Astrocyte (in vitro differentiated cells and primary cell): Measurements from ENCODE around the gene KCNB1. TPM values are rescaled to one million over a fixed set of nuclear protein-coding genes. Genes with fewer than 3 reads are reported as not detected.

Experiments
- DNase-seq: peaks from one replicate; pipeline ENCODE4 v3.0.0-alpha.2; 2010; ENCODE audit warnings: low read depth
- FAIRE-seq: peaks from 2 replicates; lab custom pipeline; 2011; peaks lifted over from hg19 to GRCh38; lab: Jason Lieb, UNC
- H2AFZ ChIP-seq: 2 replicates; pipeline ENCODE4 v1.6.0; 2012; ENCODE audit warnings: low read depth, low read length, inconsistent platforms
- H3K27ac ChIP-seq: 2 replicates; pipeline ENCODE4 v1.5.1; 2011; ENCODE audit warnings: low read depth, low read length, inconsistent platforms
- H3K27me3 ChIP-seq: 2 replicates; pipeline ENCODE4 v1.6.0; 2011; ENCODE audit warnings: low read length, inconsistent platforms; ENCODE audit not compliant: insufficient read depth
- H3K36me3 ChIP-seq: 2 replicates; pipeline ENCODE4 v1.5.1; 2011; ENCODE audit warnings: low read length, inconsistent platforms; ENCODE audit not compliant: insufficient read depth
- H3K4me1 ChIP-seq: 2 replicates; pipeline ENCODE4 v1.5.1; 2011; ENCODE audit warnings: low read length, inconsistent platforms; ENCODE audit not compliant: insufficient read depth
- H3K4me2 ChIP-seq: 2 replicates; pipeline ENCODE4 v1.6.0; 2012; ENCODE audit warnings: low read length, inconsistent platforms
- H3K4me3 ChIP-seq: 2 replicates; pipeline ENCODE4 v1.5.1; 2011; ENCODE audit warnings: low read depth, mild to moderate bottlenecking, low read length, inconsistent platforms; ENCODE audit not compliant: insufficient read depth
- H3K79me2 ChIP-seq: 2 replicates; pipeline ENCODE4 v1.6.0; 2012; ENCODE audit warnings: mild to moderate bottlenecking, low read length, inconsistent platforms; ENCODE audit not compliant: insufficient read depth
- H3K9ac ChIP-seq: 2 replicates; pipeline ENCODE4 v1.6.0; 2012; ENCODE audit warnings: mild to moderate bottlenecking, low read length, inconsistent platforms
- H3K9me3 ChIP-seq: 2 replicates; pipeline ENCODE4 v1.5.1; 2012; ENCODE audit warnings: low read depth, mild to moderate bottlenecking, low read length, inconsistent platforms; ENCODE audit not compliant: insufficient read depth
- H4K20me1 ChIP-seq: 2 replicates; pipeline ENCODE4 v1.6.0; 2012; ENCODE audit warnings: low read length, inconsistent platforms; ENCODE audit not compliant: insufficient read depth
- H3K27ac Mint-ChIP-seq: one replicate; pipeline ENCODE4 v1.8.0; 2021; ENCODE audit warnings: mild to moderate bottlenecking, mixed read lengths; ENCODE audit not compliant: unreplicated experiment
- H3K27me3 Mint-ChIP-seq: one replicate; pipeline ENCODE4 v1.8.0; 2021; ENCODE audit warnings: low read depth, mixed read lengths; ENCODE audit not compliant: unreplicated experiment
- H3K36me3 Mint-ChIP-seq: one replicate; pipeline ENCODE4 v1.8.0; 2021; ENCODE audit warnings: low read depth, mixed read lengths; ENCODE audit not compliant: unreplicated experiment
- H3K4me1 Mint-ChIP-seq: one replicate; pipeline ENCODE4 v1.8.0; 2021; ENCODE audit warnings: low read depth, mixed read lengths; ENCODE audit not compliant: unreplicated experiment
- H3K4me3 Mint-ChIP-seq: one replicate; pipeline ENCODE4 v1.8.0; 2021; ENCODE audit warnings: mild to moderate bottlenecking, moderate library complexity, mixed read lengths; ENCODE audit not compliant: unreplicated experiment
- H3K9me3 Mint-ChIP-seq: one replicate; pipeline ENCODE4 v1.8.0; 2021; ENCODE audit warnings: mild to moderate bottlenecking, mixed read lengths; ENCODE audit not compliant: unreplicated experiment
- CTCF ChIP-seq: IDR thresholded peaks from 2 replicates; pipeline ENCODE4 v1.5.1; 2011; ENCODE audit warnings: low read depth, mild to moderate bottlenecking, inconsistent platforms, low read length, moderate library complexity; ENCODE audit not compliant: insufficient read depth
- EZH2 ChIP-seq: IDR thresholded peaks from 2 replicates; pipeline ENCODE4 v1.6.1; 2012; ENCODE audit warnings: mild to moderate bottlenecking, low read length, inconsistent platforms; ENCODE audit not compliant: insufficient read depth
- total RNA-seq: library from RNA; stranded (reverse); gene quantifications from 2 replicates; pipeline ENCODE4 v1.2.1, GENCODE V29; 2021

The KCNB1 gene
- total RNA-seq, 1 donor from 2014 or later = 0.48 TPM

DNA sequence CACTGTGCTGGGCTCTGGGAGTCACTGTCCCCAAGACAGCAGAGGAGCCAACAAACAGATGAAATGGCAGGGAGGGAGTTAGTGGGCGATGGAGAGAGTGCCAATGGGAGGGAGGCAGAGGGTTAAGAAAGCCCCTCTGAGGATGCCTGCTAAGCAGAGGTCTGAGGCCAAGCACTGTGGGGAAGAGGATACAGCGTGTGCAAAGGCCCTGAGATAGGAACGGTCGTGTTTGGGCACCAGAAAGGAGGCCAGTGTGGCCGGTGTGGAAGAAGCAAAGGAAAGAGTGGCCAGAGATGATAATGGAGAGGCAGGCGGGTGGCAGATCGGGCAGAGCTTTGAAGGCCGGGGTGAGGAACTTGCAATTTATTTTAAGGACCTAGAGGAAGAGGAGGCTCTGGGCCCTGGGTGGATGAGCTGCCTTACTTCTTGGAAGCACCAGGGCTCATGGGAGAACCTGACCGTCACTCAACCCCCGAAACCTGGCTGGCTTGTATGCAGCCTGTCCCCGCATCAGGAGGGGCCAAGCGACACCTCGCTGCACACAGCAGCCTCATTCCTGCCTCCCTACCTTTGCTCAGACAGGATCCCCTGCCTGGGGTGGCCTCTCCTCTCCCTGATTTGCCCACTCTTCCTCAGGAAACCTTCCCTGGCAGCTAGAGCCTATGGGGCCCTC lies 73.0 kb downstream of the KCNB1 start:
- no peaks in the 10 kb centered on the region for H4K20me1 ChIP-seq
- no peak overlapping the region for H3K9ac ChIP-seq
- DNase-seq (no peak), FAIRE-seq (no peak)
- no peaks in the 10 kb centered on the region for H3K9me3 ChIP-seq
- peaks cover 61% of the 10 kb centered on the region for H3K27me3 Mint-ChIP-seq
- TF ChIP-seq EZH2 (no peak), CTCF (no peak)
- no peak overlapping the region for H2AFZ ChIP-seq
- H3K4me1 Mint-ChIP-seq = no peaks in the 10 kb centered on the region
- no peak overlapping the region for H3K27ac ChIP-seq
- peaks cover 2% of the 10 kb centered on the region for H3K36me3 Mint-ChIP-seq
- H3K4me3 Mint-ChIP-seq = no peak overlapping the region
- H3K36me3 ChIP-seq = no peaks in the 10 kb centered on the region
- no peaks in the 10 kb centered on the region for H3K4me1 ChIP-seq
- H3K4me3 ChIP-seq = no peak overlapping the region
- H3K27ac Mint-ChIP-seq = no peak overlapping the region
- H3K4me2 ChIP-seq = no peak overlapping the region
- H3K79me2 ChIP-seq = no peaks in the 10 kb centered on the region
- H3K9me3 Mint-ChIP-seq = no peaks in the 10 kb centered on the region
- peaks cover 30% of the 10 kb centered on the region for H3K27me3 ChIP-seq

GRCh38 chr20:49408509-49409104 lies 73.9 kb downstream of the KCNB1 start:
- Histone ChIP-seq H3K27ac (no peak overlapping the region), H3K36me3 (no peaks in the 10 kb centered on the region), H3K4me3 (no peak overlapping the region), H3K9ac (no peak overlapping the region), H2AFZ (no peak overlapping the region), H4K20me1 (no peaks in the 10 kb centered on the region), H3K79me2 (no peaks in the 10 kb centered on the region), H3K27me3 (peaks cover 23% of the 10 kb centered on the region), H3K4me2 (no peak overlapping the region), H3K4me1 (no peaks in the 10 kb centered on the region), H3K9me3 (no peaks in the 10 kb centered on the region)
- TF ChIP-seq CTCF (no peak), EZH2 (no peak)
- FAIRE-seq (no peak), DNase-seq (no peak)
- Mint-ChIP-seq H3K27me3 (peaks cover 57% of the 10 kb centered on the region), H3K9me3 (no peaks in the 10 kb centered on the region), H3K27ac (no peak overlapping the region), H3K4me1 (no peaks in the 10 kb centered on the region), H3K4me3 (no peak overlapping the region), H3K36me3 (peaks cover 2% of the 10 kb centered on the region)

DNA sequence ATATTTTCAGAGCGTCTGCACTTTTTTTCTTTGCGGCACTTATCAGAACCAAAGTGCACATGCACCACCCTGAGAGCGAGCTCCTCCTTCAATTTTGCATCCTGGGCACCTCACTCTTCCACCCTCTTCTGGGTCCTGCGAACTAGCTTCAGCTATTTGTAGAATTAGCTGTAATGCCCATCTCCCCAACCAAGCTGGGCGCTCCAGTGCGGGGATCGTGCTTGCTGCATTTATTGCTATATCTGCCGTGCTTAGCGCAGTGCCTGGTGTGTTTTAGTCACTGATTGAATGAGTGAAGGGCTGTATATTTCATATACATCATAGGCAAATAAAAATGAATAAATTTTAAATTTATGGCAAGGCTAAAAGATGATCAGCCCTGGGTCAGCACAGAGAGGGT lies 75.8 kb downstream of the KCNB1 start:
- Histone ChIP-seq H3K9me3 (peaks cover 3% of the 10 kb centered on the region), H3K9ac (no peak overlapping the region), H3K4me1 (no peaks in the 10 kb centered on the region), H3K79me2 (no peaks in the 10 kb centered on the region), H4K20me1 (no peaks in the 10 kb centered on the region), H3K27me3 (peaks cover 12% of the 10 kb centered on the region), H3K4me3 (no peak overlapping the region), H3K4me2 (no peak overlapping the region), H3K27ac (no peak overlapping the region), H2AFZ (no peak overlapping the region), H3K36me3 (no peaks in the 10 kb centered on the region)
- Mint-ChIP-seq H3K9me3 (peaks cover 8% of the 10 kb centered on the region), H3K4me3 (no peak overlapping the region), H3K27me3 (peaks cover 49% of the 10 kb centered on the region), H3K4me1 (no peaks in the 10 kb centered on the region), H3K27ac (no peak overlapping the region), H3K36me3 (peaks cover 4% of the 10 kb centered on the region)
- no peak for TF ChIP-seq EZH2
- no peak for TF ChIP-seq CTCF
- FAIRE-seq = no peak
- no peak for DNase-seq
